ENCODE results near the gene SLC14A1.

DNA sequence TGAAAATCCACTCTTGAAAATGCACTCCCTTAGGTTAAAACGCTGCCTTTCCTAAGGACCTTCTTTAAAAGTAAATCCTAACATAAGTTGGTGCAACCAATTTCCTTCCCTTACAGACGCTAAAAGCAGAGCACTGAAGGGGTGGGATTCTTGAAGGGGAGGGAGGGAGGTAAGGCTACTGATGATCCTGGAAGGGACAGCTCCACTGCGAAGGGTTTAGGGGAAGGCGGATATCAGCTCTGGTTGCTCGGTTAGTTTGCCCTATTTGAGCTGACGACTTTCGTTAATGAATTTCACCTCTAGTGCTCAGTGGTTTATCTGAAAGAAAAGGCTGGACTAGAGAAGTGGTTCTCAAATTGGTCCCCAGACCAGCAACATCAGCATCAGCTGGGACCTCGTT, 51.8 kb downstream of the SLC14A1 start:
- TF ChIP-seq, protein P1, sequence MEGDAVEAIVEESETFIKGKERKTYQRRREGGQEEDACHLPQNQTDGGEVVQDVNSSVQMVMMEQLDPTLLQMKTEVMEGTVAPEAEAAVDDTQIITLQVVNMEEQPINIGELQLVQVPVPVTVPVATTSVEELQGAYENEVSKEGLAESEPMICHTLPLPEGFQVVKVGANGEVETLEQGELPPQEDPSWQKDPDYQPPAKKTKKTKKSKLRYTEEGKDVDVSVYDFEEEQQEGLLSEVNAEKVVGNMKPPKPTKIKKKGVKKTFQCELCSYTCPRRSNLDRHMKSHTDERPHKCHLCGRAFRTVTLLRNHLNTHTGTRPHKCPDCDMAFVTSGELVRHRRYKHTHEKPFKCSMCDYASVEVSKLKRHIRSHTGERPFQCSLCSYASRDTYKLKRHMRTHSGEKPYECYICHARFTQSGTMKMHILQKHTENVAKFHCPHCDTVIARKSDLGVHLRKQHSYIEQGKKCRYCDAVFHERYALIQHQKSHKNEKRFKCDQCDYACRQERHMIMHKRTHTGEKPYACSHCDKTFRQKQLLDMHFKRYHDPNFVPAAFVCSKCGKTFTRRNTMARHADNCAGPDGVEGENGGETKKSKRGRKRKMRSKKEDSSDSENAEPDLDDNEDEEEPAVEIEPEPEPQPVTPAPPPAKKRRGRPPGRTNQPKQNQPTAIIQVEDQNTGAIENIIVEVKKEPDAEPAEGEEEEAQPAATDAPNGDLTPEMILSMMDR (IDR thresholded peaks at IDR 0.05; ENCODE audit: low read length) = no peak
- no peak for TF ChIP-seq EZH2 (optimal IDR thresholded peaks at IDR 0.05; ENCODE audit: low read depth, low read length)
- no peak for TF ChIP-seq EZH2phosphoT487 (IDR thresholded peaks at IDR 0.05; ENCODE audit: low read length)
